HT1080 (cell line): ENCODE measurements around the gene ADGRG6. TPM values are rescaled to one million over a fixed set of nuclear protein-coding genes. Genes with fewer than 3 reads are reported as not detected.

ENCODE experiments used
- DNase-seq: peaks from one replicate; pipeline ENCODE4 v3.0.0-alpha.2; 2015; ENCODE audit warnings: low read depth
- total RNA-seq: library from RNA; depleted of rRNA; stranded (reverse); fragments of >200 nt; shearing (Covaris generic); gene quantifications from 2 replicates; pipeline ENCODE4 v1.2.3, GENCODE V29; 2014; rRNA removed

Gene ADGRG6
- total RNA-seq, 1 experiment from 2014 or later, result 12.3 TPM

GRCh38 chr6:142481466-142481865, 179.7 kb downstream of the ADGRG6 start:
- DNase-seq, result no peak

- peak; percentile 5 for DNase-seq
These were observed 180.4 kb downstream of the ADGRG6 start for GRCh38 chr6:142482249-142482648.

DNA sequence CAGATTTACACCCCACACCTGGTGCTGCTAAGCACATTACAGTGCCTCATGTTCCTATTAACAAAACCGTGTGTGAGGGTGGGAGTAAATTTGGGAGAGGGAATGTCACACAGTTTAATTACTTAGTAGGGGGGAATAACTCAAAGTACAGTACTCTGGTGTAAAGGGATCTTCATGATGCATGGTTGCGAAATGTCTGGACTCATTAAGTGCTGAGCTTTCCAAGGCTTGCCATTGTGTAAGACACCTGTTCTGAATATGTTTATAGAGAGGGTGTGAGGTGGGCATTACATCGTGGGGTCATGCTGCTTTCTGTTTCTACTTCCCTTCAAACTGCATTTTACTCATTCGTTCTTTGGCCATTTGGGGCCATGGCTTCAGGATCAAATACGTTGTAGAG, 181.2 kb downstream of the ADGRG6 start:
- DNase-seq, result no peak

DNA sequence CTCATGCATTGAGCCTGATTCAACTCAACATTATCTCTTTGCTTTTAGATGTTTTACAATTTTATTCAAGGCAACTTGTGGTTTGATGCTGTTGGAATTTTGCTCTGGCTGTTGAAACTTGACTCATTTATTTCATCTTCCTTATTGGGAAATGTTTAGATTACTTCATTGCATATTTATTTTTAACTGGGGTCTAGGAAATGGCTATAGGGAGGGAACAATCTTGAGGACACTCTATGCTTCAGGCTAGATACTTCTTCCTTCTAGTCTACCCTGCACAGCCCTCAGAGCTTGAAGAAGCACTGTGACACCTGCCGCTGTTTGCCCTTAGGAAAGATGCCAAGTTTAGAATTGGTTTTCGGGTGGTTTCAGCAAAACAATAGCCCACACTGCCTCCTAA, 183.4 kb downstream of the ADGRG6 start:
- no peak for DNase-seq

GRCh38 chr6:142489722-142490610, 188.2 kb downstream of the ADGRG6 start:
- DNase-seq, result peak; percentile 74

Other genes starting within 250 kb of the ADGRG6 start
- gene GJE1, start 169.1 kb upstream of the ADGRG6 start, total RNA-seq, result not detected in 2 replicates
- gene NMBR, start 154.9 kb upstream of the ADGRG6 start, total RNA-seq, result not detected in 2 replicates
- gene VTA1, start 154.7 kb upstream of the ADGRG6 start, total RNA-seq, result 66.1 and 83.5 TPM in 2 replicates